Vagina (tissue), 2 donors: ENCODE results near the gene SSTR5.
"Not testable (repeated sequence)": the region's sequence is repeated elsewhere in the genome, so short reads cannot be mapped to it uniquely, and the experiment has no call there.

ENCODE experiments used
- POLR2A ChIP-seq, 2 donors: fragments of 450-650 bp; IDR thresholded peaks; one replicate each; pipeline ENCODE4 v1.6.1; 2017; ENCODE audit warnings: antibody characterized with exemption in 2 of 2, mild to moderate bottlenecking in 2 of 2, moderate library complexity in 2 of 2
- POLR2AphosphoS5 ChIP-seq, 2 donors: sonication (generic); formaldehyde crosslinking; IDR thresholded peaks; one replicate each; pipeline ENCODE4 v1.9.0; 2017; ENCODE audit warnings: antibody characterized with exemption in 2 of 2, mild to moderate bottlenecking in 2 of 2, low read depth in 1 of 2; ENCODE audit not compliant: insufficient read depth in 1 of 2
- TF ChIP-seq, protein P1 (sequence below), 3 experiments: fragments of 450-650 bp in 2 of 3; fragments of 200-600 bp in 1 of 3; sonication (generic) in 1 of 3; IDR thresholded peaks; one replicate each; pipeline ENCODE4 v1.5.1; 2017 to 2019; ENCODE audit warnings: antibody characterized with exemption in 3 of 3, mild to moderate bottlenecking in 2 of 3, moderate library complexity in 2 of 3

DNA sequence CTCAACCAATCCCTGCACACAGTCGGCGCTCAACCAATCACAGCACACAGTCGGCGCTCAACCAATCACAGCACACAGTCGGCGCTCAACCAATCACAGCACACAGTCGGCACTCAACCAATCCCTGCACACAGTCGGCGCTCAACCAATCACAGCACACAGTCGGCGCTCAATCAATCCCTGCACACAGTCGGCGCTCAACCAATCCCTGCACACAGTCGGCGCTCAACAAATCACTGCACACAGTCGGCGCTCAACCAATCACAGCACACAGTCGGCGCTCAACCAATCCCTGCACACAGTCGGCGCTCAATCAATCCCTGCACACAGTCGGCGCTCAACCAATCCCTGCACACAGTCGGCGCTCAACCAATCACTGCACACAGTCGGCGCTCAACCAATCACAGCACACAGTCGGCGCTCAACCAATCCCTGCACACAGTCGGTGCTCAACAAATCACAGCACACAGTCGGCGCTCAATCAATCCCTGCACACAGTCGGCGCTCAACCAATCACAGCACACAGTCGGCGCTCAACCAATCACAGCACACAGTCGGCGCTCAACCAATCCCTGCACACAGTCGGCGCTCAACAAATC is 20.2 kb downstream of the SSTR5 start:
- TF ChIP-seq POLR2A (IDR thresholded peaks at IDR 0.05); POLR2AphosphoS5 (IDR thresholded peaks at IDR 0.05; ENCODE audit: insufficient read depth in 1 of 2, low read depth in 1 of 2): not testable (repeated sequence)
- TF ChIP-seq, protein P1, sequence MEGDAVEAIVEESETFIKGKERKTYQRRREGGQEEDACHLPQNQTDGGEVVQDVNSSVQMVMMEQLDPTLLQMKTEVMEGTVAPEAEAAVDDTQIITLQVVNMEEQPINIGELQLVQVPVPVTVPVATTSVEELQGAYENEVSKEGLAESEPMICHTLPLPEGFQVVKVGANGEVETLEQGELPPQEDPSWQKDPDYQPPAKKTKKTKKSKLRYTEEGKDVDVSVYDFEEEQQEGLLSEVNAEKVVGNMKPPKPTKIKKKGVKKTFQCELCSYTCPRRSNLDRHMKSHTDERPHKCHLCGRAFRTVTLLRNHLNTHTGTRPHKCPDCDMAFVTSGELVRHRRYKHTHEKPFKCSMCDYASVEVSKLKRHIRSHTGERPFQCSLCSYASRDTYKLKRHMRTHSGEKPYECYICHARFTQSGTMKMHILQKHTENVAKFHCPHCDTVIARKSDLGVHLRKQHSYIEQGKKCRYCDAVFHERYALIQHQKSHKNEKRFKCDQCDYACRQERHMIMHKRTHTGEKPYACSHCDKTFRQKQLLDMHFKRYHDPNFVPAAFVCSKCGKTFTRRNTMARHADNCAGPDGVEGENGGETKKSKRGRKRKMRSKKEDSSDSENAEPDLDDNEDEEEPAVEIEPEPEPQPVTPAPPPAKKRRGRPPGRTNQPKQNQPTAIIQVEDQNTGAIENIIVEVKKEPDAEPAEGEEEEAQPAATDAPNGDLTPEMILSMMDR (IDR thresholded peaks at IDR 0.05): not testable (repeated sequence)
